Left cardiac atrium (tissue), 4 donors: ENCODE measurements around the gene ASCC2. TPM values are rescaled to one million over a fixed set of nuclear protein-coding genes. Genes with fewer than 3 reads are reported as not detected.
"Not testable (repeated sequence)": the region's sequence is repeated elsewhere in the genome, so short reads cannot be mapped to it uniquely, and the experiment has no call there.

Experiments
- ATAC-seq, 2 donors: fragments of 200-7000 bp; cut with Tn5 transposase; one replicate each; pipeline ENCODE4 v1.9.1; 2020; ENCODE audit warnings: mild to moderate bottlenecking in 2 of 2, moderate library complexity in 2 of 2
- DNase-seq: peaks from one replicate; pipeline ENCODE4 v3.0.0-alpha.2; 2020
- intact Hi-C, 2 donors: fragments of 100-400 bp; cut with DNase I; formaldehyde crosslinking; loops; one replicate each; pipeline versions ENCODE4 v1.14.1 to v1.15.1; 2022 to 2023
- total RNA-seq, 2 donors: library from RNA; stranded (reverse); fragmentation: NEBNext Ultra II Directional; extraction: Animal tissue kit (Norgen Biotek cat#: 25700); gene quantifications; one replicate each; pipeline ENCODE4 v1.2.1, GENCODE V29; 2021
- donor health status: DM: no; HTN: yes; CAD: no.
- donor health status: DM: no; HTN: yes; CAD: no; lungs with severe emphysema.
- donor health status: DM: yes; HTN: yes; CAD: no.
- donor health status: Dilated cardiomyopathy.

The ASCC2 gene
- total RNA-seq, 2 donors from 2014 or later, result 34.6 to 52.6 TPM

DNA sequence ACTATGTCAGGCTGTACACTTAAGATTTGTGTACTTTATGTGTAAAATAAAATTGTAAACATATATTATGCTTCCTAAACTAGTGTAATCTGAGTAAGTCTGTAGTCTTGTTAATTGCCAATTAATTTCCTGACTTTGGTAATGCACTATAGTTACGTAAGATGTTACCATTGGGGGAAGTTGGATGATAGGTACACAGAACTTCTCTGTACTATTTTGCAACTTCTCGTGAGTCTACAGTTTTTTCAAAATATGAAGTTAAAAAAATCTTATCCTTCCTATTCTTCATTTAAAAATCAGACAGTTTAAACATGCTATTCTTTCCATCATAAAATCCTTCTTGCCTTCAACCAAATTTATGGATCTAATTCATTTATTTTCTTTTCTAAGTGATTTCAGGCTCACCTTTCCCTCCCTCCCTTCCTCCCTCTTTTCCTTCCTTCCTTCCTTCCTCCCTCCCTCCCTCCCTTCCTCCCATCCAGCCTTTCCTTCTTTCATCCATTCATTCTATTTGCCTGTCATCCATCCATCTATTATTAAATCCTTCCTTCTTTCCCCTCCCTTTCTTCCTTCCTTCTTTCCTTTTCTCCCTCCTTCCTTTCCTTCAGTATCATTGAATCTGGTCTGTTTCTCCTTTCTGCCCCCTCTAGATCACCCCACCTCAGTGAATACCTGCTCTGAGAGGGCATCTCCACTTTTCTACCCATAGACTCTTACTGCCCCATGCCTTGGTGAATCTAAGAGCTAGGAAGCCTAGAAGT lies 22.1 kb upstream of the ASCC2 start:
- ATAC-seq, result no peak
- DNase-seq, result no peak
- intact Hi-C loops, result no loop called here

DNA sequence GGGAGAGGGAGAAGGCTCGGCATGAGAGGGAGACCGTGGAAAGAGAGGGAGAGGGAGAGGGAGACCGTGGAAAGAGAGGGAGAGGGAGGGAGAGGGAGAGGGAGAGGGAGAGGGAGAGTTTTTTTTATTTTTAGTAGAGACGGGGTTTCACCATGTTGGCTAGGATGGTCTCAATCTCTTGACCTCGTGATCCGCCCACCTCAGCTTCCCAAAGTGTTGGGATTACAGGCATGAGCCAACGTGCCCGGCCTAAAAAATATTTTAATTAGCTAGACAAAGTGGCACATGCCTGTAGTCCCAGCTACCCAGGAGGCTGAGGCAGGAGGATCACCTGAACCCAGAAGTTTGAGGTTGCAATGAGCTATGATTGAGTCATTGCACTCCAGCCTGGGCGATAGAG lies 21.0 kb upstream of the ASCC2 start:
- intact Hi-C loops, DNase-seq, ATAC-seq: not testable (repeated sequence)

DNA sequence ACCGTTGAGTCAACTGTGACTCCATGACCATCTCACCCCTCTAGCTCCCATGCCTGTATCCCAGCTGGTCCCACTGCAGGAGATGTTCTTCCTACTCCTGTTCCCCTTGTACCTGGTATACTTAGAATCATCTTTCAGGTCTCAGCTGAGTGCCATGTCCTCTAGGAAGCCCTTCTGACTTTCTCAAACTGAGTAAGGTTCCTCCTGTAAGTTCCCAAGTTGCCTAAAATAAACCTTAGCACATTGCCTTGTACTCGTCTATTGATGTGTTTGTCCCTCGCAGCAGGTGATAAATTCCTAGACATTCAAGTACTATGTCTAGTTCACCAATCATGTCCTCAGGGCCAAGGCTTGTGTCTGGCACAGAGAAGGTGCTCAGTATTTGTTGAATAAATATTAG lies 18.4 kb upstream of the ASCC2 start:
- DNase-seq (no peak), ATAC-seq (no peak)
- intact Hi-C loops, result no loop called here

DNA sequence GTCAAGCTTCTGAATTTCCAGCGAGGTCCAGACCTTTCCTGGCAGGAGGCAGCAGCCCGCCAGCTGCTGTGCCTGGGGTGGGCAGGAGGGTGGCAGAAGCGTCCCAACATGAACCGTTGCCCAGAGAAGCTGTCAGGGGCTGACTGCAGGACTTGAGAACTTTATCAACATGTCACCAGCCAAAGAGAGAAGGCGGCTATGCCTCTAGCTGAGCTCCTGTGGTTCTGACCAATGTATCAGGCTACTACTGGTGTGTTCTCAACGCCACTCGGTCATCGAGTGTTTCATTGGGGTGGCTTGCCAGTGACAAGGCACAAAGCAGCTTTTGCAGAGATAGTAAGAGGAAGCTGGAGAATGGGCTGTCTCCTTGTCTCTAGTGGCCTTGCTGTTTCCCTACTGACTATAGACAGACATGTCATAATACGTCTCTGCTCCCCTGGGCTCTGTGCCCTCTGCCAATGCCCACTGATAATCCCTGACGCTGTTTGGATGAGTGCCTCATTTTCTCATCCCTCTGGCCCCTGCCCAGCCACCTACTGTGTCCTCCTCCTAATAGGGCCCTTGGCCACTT lies 17.6 kb upstream of the ASCC2 start:
- DNase-seq (peak; percentile 71), ATAC-seq (peak; percentile 94 to 96)
- intact Hi-C loops, result no loop called here

DNA sequence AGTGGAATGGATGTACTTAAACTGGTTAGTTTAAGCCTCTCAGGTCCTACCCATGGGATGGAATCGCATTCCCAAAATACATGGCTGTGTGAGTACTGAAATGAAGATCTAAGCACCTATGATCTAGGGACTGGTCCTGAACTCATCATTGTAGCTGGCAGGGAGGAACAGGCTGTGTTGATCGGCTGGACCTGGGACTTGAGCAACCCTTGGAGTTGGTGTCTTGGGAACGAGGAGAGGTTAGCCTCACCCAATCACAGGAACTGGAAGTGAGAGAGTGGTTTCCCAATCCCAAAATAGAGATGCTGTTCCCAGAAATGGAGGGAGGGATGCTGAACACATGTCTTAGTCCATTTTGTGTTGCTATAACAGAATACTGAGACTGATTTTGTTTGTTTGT lies 16.4 kb upstream of the ASCC2 start:
- DNase-seq, result no peak
- intact Hi-C loops, result no loop called here
- ATAC-seq, result no peak

DNA sequence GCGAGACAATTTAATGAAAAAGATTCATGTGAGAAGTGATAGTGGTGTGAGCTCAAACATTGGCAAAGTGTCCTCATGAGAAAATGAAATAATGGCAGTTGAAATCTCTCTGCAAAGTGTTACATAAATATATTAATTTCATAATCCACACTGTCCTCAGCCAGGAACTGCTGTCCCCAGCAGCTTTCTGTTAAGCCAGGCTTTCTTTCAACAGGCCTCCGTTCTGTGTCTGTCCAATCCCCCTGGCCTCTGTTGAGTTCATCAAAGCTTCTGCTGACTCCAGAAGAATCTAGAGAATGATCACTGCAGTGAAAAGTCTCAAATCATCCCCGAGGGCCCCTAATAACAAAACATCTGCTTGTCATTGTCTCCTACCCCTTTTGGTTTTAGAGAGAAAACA lies 10.0 kb upstream of the ASCC2 start:
- intact Hi-C loops, result no loop called here
- ATAC-seq (peak in 1 of 2 donors; percentile 82), DNase-seq (no peak)

DNA sequence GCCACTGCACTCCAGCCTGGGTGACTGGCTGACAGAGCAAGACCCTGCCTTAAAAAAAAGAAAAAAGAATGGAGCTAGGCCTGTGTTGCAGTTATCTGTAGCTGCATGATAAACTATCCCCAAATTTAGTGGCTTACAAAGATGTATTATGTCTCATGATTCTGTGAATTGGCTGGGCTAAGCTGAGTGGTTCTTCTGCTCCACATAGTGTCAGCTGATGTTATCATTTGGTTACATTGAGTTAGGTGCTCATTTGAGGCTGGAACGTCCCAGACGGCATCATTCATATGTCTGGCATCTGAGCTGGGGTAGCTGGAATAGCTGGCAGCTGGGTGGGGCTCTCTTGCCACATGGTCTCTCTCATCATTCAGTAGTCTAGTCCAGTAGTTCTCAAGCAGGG lies 8.2 kb upstream of the ASCC2 start:
- ATAC-seq (no peak), DNase-seq (no peak)
- intact Hi-C loops, result no loop called here

DNA sequence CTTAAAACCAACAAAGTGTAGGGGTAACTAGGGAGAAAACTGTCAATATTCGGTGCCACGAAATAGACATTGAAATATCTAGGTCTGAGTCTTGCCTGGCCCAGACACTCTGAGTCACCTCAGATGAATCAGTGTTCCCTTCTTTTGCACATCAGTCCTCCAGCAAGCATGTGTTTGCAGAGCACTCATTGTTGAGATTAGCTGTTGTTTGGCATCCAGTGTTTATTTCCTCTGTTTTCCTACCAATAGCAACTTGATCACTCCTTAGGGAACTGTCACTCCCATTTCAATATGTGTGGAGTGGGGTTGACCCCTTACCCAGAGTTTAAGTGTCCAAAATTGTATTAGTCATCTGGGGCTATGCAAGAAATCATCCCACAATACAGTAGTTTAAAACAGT lies 4.7 kb upstream of the ASCC2 start:
- ATAC-seq, result peak; percentile 25 to 67
- intact Hi-C loops, result no loop called here
- DNase-seq, result no peak

DNA sequence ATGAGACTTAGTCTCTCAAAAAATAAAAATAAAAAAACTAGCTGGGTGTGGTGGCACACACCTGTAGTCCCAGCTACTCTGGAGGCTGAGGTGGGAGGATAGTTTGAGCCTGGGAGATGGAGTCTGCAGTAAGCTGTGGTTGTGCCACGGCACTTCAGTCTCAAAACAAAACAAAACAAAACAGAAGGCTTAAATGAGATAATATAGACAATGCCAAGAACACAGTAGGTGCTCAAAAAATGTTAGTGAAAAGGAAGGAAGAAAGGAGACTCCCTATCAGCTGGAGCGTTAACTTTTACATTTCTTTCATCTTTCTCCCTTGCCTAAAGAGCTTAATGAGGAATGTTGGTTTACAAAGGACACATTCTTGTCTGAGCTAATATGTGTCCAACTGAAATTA lies 4.1 kb upstream of the ASCC2 start:
- ATAC-seq (no peak), DNase-seq (no peak)
- intact Hi-C loops, result no loop called here

DNA sequence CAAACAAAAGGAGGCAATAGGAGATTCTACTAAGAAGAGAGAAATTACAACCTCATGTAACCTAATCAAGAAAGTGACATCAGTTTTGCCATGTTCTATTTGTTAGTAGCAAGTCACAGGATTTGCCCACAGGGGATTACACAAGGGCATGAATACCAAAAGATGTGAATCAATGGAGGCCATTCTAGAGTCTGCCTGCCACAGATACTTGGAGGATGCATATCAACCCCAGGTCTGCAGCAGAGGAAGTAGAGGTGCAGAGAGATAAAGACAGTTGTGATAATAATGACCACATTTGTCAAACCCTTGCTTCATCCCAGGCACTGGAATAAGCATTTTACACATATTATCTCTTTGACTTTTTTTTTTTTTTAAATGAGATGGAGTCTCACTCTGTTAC lies 2.4 kb upstream of the ASCC2 start:
- no peak for ATAC-seq
- intact Hi-C loops, result no loop called here
- no peak for DNase-seq

DNA sequence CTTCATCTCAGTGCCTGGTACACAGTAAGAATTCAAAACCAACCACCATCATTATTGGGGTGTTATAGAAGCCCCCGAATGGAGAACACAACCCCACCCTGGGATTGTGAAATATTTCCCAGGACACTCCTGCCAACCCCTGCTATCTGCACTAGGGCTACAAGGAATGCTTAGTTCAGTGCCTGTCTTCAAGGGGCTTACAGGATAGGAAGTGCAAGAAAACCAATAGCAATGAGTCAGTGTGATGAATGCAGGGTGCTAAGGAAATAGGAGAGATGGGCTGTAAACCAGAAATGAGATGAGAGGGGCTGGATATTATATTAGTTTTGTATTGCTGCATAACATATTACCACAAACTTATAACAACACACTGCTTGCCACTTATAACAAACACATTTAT lies 965 bp upstream of the ASCC2 start:
- DNase-seq (no peak), ATAC-seq (no peak)
- intact Hi-C loops, result loop anchor here in 1 of 2 donors (10.0 kb wide), 1 partner anchor 64 kb away; no protein-coding TSS in a partner anchor

DNA sequence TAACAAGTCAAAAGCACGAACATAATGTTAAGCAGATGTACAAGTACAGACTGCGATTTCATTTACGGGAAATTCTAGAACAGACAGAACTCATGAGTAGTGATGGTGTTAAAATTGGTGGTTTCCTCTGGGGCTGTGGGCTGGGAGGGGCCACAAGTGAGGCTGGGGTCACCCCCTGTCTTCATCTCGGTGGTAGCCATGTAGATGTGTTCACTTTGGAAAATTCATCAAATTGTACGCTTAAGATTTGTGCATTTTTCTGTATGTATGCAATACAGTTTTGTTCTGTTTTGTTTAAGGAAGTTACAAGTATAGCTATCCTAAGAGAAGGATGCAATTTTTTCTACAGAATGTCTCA lies 504 bp upstream of the ASCC2 start:
- intact Hi-C loops, result loop anchor here in 1 of 2 donors (10.0 kb wide), 1 partner anchor 64 kb away; no protein-coding TSS in a partner anchor
- peak in 1 of 2 donors; percentile 2 for ATAC-seq
- no peak for DNase-seq

DNA sequence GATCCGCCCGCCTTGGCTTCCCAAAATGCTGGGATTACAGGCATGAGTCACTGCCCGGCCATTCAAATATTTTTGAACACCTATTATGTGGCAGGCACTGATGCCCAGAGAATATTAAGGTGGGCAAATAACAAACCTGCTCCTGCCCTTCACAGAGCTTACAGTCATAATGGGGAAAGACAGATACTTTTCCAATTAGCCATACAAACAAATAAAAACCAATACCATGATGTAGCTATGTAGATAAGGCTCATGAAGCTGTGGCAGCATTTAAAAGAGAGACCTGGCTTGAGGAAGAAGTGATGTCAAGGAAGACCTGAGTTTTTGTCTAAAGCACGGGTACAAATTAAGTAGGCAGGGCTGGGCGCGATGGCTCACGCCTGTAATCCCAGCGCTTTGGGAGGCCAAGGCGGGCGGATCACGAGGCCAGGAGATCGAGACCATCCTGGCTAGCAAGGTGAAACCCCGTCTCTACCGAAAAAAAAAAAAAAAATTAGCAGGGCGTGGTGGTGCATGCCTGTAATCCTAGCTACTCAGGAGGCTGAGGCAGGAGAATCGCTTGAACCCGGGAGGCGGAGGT lies 1.2 kb downstream of the ASCC2 start:
- DNase-seq, ATAC-seq: not testable (repeated sequence)
- intact Hi-C loops, result loop anchor here in 1 of 2 donors (10.0 kb wide), 1 partner anchor 62 kb away; no protein-coding TSS in a partner anchor

DNA sequence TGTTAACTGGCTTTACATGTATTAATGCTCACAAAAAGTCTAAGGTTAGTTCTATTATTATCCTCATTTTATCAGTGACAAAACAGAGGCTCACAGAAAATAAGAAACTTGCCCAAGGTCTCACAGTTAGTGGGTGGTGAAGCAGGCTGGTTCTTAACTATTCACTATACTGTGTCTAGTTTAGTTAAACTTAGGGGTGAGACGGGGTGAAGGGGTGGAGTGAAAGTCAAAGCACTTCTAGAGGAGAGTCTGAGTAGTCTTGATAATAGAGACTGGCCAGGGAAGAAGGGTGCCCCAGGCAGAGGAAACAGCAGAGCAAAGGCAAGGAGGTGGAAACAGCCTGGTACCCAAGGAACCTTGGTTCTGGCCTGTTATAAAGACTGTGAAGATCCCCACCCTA lies 4.0 kb downstream of the ASCC2 start:
- intact Hi-C loops, result loop anchor here in 1 of 2 donors (10.0 kb wide), 1 partner anchor 59 kb away; no protein-coding TSS in a partner anchor
- ATAC-seq, result no peak
- no peak for DNase-seq

DNA sequence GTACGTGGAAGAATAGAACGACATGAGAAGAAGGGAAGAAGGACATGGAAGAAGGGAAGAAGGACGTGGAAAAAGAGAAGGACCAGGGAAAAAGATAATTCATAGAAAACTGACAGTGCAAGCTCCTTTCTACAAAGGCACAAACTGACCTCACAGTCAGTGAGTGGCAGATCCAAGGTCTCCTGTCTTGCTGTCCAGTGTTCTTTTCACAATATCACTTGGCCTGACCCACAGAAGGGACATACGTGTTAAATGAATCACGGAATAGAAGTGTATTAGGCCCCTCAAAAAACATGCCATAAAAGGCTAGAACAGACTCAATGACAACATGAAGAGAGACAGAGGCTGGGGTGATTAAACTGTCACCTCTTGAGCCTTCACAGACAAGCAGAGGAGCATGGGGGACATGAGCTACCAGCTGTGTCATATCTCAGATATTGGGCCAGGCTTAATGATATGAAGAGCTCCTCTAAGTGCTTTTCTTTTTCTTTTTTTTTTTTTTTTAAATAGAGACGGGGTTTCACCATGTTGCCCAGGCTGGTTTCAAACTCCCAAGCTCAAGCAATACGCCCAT lies 4.6 kb downstream of the ASCC2 start:
- intact Hi-C loops, result loop anchor here in 1 of 2 donors (10.0 kb wide), 1 partner anchor 59 kb away; no protein-coding TSS in a partner anchor
- ATAC-seq (peak; percentile 6 to 12), DNase-seq (no peak)

DNA sequence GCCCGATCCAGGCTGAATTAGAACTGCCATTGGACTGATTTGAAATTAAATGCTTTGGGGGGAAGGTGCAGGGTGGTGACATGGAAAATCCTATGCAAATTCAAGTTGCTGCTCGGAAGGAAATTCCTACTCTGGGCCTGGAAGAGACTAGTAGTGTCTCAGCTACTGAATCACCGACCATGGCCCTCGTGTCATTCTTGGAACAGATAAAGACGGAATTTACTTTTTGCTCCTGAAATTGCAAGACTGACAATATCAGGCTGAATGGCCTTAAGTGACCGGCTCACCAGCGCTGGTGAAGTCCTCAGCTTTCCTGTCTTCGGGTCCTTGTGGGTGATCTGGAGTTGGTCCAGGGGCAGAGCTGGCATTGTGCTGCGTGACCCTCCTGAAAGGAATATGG lies 6.1 kb downstream of the ASCC2 start:
- DNase-seq (no peak), ATAC-seq (no peak)
- intact Hi-C loops, result loop anchor here in 1 of 2 donors (10.0 kb wide), 1 partner anchor 57 kb away; no protein-coding TSS in a partner anchor

DNA sequence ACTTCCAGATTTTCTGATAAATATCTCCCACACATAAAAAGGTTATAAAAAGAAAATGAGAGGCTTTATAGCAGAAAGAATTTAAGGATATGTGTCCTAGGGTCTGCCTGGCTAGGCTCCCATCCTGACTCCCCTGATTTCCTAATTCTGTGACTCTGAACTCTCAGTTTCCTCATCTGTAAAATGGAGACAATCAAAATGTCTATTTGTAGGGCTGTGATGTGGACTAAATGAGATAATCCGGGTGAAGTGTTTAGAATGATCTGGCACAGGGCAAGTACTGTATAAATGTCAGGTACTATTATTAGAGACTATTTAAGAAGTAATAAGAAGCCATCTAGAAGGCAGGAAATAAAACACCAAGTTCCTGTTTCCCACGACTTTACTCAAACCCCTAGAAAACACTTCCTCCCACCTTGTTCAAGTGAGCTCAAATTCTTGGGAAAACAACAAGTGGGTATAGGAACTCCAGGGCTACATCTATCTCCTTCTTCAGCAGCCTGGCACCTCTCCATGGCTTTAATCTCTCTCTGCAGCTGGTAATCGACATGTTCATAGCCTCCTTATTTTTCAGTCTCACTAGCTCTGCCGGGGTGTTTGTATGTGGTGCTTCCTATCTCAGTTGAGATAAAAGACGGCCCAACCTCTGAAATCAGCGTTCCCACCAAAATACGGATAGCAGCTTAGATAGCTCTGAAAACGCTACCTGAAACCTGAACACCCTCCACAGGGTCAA lies 6.7 kb downstream of the ASCC2 start:
- DNase-seq, result no peak
- intact Hi-C loops, result loop anchor here in 1 of 2 donors (10.0 kb wide), 1 partner anchor 57 kb away; no protein-coding TSS in a partner anchor
- peak in 1 of 2 donors; percentile 22 for ATAC-seq

DNA sequence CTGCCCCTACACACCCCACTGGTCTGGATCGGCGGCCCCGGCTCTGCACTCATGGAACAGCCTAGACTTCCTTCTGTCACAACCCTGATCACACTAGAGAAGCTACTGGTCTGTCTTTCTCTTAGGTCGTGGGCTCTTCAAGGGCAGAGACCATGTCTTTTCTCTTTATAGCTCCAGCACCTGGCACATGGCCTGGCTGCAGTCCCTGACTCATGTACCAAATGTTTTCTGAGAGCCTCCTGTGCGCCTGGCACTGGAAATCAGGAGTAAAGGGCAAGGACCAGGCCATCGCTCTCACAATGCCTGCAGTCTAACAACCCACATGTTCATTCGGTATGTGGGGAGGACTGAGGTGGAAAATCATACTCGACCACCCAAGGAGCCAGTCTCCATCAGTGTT lies 7.5 kb downstream of the ASCC2 start:
- intact Hi-C loops, result loop anchor here in 1 of 2 donors (10.0 kb wide), 1 partner anchor 56 kb away; no protein-coding TSS in a partner anchor
- peak; percentile 54 to 70 for ATAC-seq
- DNase-seq, result peak; percentile 67

DNA sequence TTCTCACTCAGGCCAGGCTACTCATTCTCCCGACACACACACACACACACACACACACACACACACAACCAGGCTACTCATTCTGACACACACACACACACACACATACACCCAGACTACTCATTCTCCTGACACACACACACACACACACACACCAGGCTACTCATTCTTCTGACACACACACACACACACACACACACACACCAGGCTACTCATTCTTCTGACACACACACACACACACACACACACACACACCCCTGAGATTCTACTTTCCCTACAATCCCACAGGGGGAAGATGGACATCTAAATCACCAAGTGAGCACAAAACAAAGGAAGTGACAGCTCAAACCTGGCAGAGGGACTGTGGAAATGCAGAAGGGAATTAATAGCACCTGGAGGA lies 10.3 kb downstream of the ASCC2 start:
- intact Hi-C loops, DNase-seq: not testable (repeated sequence)
- ATAC-seq, result peak in 1 of 2 donors; percentile 25
